GM19395 (cell line): ENCODE data around the gene REEP5.
A peak's percentile ranks its signal among the peaks of the same experiment; 100 is the strongest.
"Not testable (repeated sequence)": the region's sequence is repeated elsewhere in the genome, so short reads cannot be mapped to it uniquely, and the experiment has no call there.

Experiments used
- ATAC-seq: cut with Tn5 transposase; IDR thresholded peaks from one replicate; pipeline ENCODE4 v1.9.1; 2021; ENCODE audit warnings: mild to moderate bottlenecking, moderate library complexity; ENCODE audit not compliant: unreplicated experiment

The REEP5 gene

GRCh38 chr5:112933651-112934365, 11.8 kb upstream of the REEP5 start:
- ATAC-seq = no peak

DNA sequence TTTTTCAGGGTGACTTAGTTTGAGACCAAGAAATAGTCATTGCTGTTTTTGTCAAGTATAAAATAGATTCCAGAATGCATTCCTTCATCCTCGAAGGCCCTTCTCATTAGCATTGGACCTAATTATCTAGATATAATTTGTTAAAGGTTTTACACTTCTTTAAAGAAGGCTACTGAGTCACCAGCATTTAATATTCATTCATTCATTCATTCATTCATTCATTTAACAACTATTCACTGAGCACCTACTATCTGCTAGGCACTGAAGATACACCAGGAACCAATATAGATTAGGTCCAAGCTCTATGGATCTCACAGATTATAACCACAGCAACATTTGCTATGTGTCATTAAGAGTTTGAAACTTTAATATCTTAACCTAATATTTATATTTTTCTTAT, 11.1 kb upstream of the REEP5 start:
- ATAC-seq = no peak

DNA sequence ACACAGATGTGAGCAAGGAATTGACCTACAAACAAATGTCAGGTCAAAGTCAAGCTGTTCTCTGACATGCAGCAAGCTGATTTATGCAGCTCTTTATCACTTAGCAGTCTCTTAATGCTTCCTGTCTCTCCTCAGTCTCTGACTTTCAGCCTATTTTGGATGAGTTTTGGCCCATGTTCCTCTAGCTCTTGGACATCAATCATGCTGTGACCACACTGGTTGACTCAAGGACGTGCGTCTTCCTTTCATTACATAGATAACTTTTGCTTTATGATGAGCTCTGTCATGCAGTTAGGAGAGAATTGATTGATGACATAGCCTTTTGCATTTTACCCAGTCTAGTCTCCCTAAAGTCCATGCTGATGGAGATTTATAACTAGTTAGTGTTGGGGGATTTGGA, 9.4 kb upstream of the REEP5 start:
- no peak for ATAC-seq

DNA sequence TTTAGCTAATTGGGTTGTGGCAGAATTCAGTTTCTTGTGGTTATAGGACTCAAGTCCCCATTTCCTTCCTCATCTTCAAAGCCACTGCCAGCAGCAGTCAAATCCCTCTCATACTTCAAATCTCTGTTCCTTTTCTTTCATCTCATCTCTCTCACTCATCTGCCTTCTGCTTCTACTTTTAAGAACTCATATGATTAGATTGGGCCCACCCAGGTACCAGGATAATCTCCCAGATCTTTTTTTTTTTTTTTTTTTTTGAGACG, 8.0 kb upstream of the REEP5 start:
- peak; percentile 55 for ATAC-seq

DNA sequence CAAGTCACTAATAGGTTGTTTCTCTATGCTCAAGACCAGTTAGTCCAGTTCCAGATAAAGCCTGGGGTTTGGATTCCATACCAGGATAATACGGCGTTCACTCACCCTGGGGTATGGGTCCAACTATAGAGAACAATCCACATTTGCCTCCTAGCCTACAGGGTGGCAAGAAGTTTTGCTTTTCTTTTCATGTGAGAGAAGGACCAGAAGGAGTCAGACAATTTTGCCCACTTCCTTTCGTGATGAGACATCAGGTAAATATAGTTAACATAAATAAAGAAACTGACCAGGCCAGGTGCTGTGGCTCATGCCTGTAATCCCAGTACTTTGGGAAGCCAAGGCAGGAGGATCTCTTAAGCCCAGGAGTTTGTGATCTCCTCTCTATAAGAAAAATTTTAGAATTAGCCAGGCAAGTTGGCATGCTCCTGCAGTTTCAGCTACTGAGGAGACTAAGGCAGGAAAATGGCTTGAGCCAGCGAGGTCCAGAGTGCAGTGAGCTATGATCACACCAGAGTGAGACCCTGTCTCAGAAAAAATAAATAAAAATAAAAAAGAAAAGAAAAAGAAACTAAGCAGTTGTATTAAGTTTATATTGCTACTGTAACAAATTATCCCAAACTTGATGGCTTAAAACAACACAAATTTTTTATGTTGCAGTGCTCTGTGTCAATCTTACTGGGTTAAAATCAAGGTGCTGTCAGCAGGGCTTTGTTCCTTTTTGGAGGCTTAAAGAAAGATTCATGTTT, 7.5 kb upstream of the REEP5 start:
- peak; percentile 70 for ATAC-seq

DNA sequence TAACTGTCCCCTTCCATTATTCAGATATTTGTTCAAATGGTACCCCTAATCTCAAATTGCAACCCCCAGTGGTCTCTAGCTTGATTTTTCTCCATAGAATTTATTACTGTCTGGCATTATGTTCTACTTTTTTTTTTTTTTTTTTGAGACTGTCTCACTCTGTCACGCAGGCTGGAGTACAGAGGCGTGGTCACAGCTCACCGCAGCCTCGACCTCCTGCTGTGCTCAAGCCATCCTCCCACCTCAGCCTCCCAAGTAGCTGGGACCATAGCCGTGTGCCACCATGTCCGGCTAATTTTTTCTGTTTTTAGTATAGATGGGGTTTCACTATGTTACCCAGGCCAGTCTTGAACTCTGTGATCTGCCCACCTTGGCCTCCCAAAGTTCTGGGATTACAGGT, 2.0 kb upstream of the REEP5 start:
- ATAC-seq = no peak

DNA sequence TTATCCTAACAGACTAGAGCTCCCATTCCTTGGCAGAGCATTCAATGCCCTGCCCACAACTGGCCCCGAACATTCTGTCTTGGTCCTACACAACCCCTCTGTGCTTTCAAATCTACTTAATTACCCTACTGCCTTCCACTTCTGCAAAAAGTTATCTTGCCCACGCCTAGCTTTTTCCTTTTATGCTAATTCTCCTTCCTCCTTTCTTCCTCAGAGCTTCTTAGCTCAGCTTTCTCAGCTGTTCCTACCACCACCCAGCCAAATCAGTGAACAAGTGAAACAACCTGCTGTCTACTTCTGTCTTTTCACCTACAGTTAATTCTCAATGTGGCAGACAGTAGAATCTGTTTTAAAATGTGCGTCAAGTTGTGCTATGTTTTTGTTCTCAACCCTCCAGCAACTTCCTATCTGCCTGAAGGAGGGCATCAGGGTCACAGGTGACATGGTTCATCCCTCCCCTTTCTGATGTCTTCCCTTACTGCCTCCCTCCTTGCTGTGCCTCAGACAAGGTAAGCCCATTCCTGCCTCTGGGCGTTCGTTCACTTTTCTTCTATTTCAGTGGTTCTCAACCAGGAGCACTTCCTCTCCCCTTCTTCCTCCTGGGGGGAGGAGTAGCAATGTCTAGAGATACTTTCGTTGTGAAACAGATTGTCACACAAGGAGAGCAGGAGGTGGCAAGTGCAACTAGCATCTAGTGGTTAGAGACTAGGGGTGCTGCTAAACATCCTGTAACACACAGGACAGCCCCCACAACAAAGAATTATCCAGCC, 1.3 kb upstream of the REEP5 start:
- peak; percentile 64 for ATAC-seq

- ATAC-seq = peak; percentile 31
Observed at GRCh38 chr5:112921026-112921832, 798 bp downstream of the REEP5 start.

GRCh38 chr5:112919972-112920371, 2.1 kb downstream of the REEP5 start:
- ATAC-seq = no peak

DNA sequence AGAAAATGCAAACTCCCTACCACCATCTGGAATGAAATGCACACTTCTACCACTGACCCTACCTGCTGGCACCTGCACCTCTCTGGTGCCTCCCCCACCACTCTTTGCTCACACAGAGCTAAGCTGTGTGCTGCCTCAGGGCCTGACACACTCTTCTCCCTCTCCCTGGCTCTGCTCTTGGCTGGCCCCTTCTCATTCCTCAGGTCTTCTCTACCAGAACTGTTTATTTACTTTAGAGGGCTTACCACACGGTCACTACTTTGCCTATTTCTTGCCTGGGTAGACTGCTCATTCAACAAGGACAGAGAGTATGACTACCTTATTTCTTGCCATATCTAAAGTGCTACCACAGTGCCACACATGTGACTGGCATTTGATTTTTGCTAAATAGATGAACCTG, 3.3 kb downstream of the REEP5 start:
- ATAC-seq = no peak

GRCh38 chr5:112918136-112918535, 3.9 kb downstream of the REEP5 start:
- no peak for ATAC-seq

GRCh38 chr5:112917453-112917995, 4.5 kb downstream of the REEP5 start:
- ATAC-seq = no peak

DNA sequence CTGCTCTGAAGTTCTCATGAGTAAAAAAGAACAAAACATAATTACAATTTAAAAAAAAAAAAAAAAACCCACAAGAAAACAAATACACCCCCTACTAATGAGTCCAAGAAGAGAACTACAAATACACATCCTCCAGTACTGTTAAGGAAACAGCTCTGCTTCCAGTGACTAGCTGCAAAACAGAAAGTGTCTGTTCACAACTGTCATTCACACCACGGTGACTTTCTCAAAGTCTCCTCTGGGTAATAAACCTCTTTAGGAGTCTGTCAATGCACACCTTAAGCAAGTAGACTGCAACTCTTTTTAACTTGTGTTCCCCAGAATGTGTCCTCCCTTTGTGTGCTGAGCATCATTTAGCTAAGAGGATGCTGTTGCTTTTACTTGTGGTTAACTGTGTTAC, 6.2 kb downstream of the REEP5 start:
- ATAC-seq = peak; percentile 68

DNA sequence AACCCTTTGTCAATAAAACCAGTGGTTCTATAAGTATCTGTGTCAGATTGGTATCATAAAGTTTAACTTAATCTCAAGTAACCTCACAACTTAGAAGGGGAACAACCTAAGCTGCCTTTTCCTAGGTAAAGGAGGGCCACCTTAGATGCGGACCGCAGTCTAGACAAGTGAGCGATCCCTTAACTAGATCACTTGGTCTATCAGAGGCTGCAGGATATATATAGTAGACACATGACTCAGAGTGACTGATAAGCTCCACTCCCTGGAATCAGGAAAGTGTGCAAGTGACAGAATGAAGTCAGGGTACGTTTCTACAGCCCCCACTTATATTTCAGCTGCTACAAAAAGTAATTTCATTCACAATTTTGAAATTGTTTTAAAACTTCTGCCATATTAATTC, 7.4 kb downstream of the REEP5 start:
- ATAC-seq = no peak

GRCh38 chr5:112910529-112910928, 11.5 kb downstream of the REEP5 start:
- ATAC-seq = no peak

GRCh38 chr5:112908854-112909253, 13.2 kb downstream of the REEP5 start:
- no peak for ATAC-seq

GRCh38 chr5:112907166-112907631, 14.8 kb downstream of the REEP5 start:
- ATAC-seq = no peak

DNA sequence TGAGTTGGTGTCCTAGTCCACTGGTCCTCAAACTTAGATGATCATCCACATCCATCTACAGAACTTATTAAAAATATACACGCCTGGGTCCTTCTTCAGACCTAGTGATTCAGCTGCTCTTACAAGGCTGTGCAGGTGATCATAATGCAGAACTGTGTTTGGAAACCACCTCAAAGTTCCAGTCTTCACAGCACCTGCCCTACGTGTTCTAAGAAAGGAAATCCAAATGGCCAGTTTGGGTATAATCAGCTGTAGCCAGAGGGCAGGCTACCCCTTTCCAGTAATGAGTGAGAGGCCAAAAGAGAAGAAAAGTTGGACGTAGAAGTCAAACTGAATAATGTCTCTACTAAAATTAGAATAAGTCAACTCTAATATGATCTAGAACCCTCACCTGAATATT, 15.4 kb downstream of the REEP5 start:
- ATAC-seq = no peak

DNA sequence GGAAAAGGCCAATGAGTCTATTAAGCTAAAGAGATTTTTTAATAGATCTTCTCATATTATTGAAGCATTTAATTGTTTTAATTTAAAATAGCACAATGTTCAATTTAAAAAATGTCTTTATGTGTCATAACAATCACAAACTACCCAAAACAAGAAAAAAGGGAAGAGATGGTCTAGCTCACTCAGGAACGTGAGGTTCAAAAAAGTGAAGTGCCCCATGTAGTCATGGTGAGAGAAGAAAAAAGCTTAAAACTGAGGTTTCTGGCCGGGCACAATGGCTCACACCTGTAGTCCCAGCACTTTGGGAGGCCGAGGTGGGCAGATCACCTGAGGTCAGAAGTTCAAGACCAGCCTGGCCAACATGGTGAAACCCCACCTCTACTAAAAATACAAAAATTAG, 17.0 kb downstream of the REEP5 start:
- not testable (repeated sequence) for ATAC-seq

DNA sequence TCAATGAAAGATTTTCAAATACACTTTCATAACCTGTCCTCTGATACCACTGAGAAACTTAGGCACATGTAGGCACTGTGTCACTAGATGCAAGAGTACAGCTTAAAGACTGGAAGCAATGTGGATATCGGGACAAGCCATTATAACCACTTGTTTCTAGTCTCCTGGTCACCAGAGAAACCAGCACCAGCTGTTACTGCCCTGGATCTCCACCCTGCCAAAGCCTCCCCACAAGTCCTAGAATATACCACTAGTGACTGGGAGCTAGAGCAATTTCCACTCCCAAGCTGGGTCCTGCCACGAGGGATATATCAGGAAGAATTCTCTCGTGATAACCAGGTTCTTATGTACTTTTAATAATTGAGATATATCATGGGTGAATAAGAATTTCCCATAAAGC, 19.5 kb downstream of the REEP5 start:
- ATAC-seq = no peak

- ATAC-seq = no peak
Observed at GRCh38 chr5:112895682-112896081, 26.3 kb downstream of the REEP5 start.
